HCT116 (cell line): ENCODE results near the gene LUZP2. TPM values are rescaled to one million over a fixed set of nuclear protein-coding genes. Genes with fewer than 3 reads are reported as not detected.

ENCODE experiments used
- ATAC-seq: fragments of 200-7000 bp; cut with Tn5 transposase; 2 replicates; pipeline ENCODE4 v1.9.1; 2020; ENCODE audit warnings: mild to moderate bottlenecking, moderate library complexity
- BruUV-seq: library from RNA; stranded (reverse); fragments of 400-500 nt; replicated peaks from 2 replicates; lab custom pipeline; 2021; lab: Mats Ljungman, UMichigan
- CTCF ChIA-PET: fragments of 300-600 bp; sonication (Branson Sonifier 250); formaldehyde crosslinking; loops from one replicate; lab custom pipeline; 2021; ENCODE audit warnings: antibody characterized with exemption; lab: Charles Lee
- POLR2A ChIA-PET: fragments of 300-600, 350-600 bp; sonication (Branson Sonifier 250); formaldehyde crosslinking; loops from one replicate; lab custom pipeline; 2021; ENCODE audit warnings: antibody characterized with exemption; lab: Charles Lee
- RAD21 ChIA-PET, 2 experiments: fragments of 300-600 bp; sonication (Branson Sonifier 250); formaldehyde crosslinking; loops; one replicate each; lab custom pipeline; 2023; ENCODE audit warnings: low total read pairs in 2 of 2; ENCODE audit not compliant: uncharacterized antibody in 2 of 2, unreplicated experiment in 2 of 2, low non-redundant PET in 1 of 2; lab: Charles Lee
- DNase-seq: peaks from one replicate; pipeline ENCODE4 v3.0.0-alpha.2; 2010; ENCODE audit warnings: low read depth, low spot score
- H2AFZ ChIP-seq: fragments of 200-600 bp; shearing (Covaris generic), sonication (generic); 2 replicates; pipeline ENCODE4 v1.6.1; 2017; ENCODE audit warnings: low read depth, mixed run types, mixed read lengths, antibody characterized with exemption, low read length; ENCODE audit not compliant: poor library complexity, severe bottlenecking
- H3K27ac ChIP-seq: 2 replicates; pipeline ENCODE4 v1.5.1; 2012; ENCODE audit warnings: low read depth, low read length
- H3K27me3 ChIP-seq: fragments of 200-600 bp; sonication (generic); 2 replicates; pipeline ENCODE4 v1.6.1; 2016; ENCODE audit warnings: mixed run types, low read length, mixed read lengths; ENCODE audit not compliant: insufficient read depth
- H3K36me3 ChIP-seq, 2 experiments: fragments of 200-500 bp in 1 of 2; fragments of 200-600 bp in 1 of 2; sonication (Bioruptor generic) in 1 of 2; sonication (generic) in 1 of 2; 2 replicates each; pipeline versions ENCODE4 v1.5.1 to v1.6.1; 2014 to 2016; ENCODE audit warnings: low read length in 2 of 2, inconsistent platforms in 1 of 2, mixed read lengths in 1 of 2, mixed run types in 1 of 2; ENCODE audit not compliant: insufficient read depth in 2 of 2, control insufficient read depth in 1 of 2
- H3K4me1 ChIP-seq, 2 experiments: fragments of 200-600 bp in 1 of 2; sonication (generic) in 1 of 2; 2 replicates each; pipeline versions ENCODE4 v1.5.1 to v1.6.1; 2012 to 2017; ENCODE audit warnings: low read length in 2 of 2, inconsistent platforms in 1 of 2, mild to moderate bottlenecking in 1 of 2, mixed read lengths in 1 of 2, mixed run types in 1 of 2, moderate library complexity in 1 of 2; ENCODE audit not compliant: insufficient read depth in 2 of 2, control insufficient read depth in 1 of 2
- H3K4me2 ChIP-seq: fragments of 200-600 bp; sonication (generic); 2 replicates; pipeline ENCODE4 v1.6.1; 2017; ENCODE audit warnings: mixed run types, low read length, mixed read lengths
- H3K4me3 ChIP-seq, 2 experiments: fragments of 200-600 bp in 1 of 2; sonication (generic) in 1 of 2; replicated peaks in 1 of 2; 2 replicates each; pipeline ENCODE4 v1.5.1; 2011 to 2016; ENCODE audit warnings: low read length in 2 of 2, control low read depth in 1 of 2, low read depth in 1 of 2, mild to moderate bottlenecking in 1 of 2, mixed read lengths in 1 of 2, mixed run types in 1 of 2
- H3K79me2 ChIP-seq: fragments of 200-600 bp; sonication (generic); 2 replicates; pipeline ENCODE4 v1.6.1; 2017; ENCODE audit warnings: mild to moderate bottlenecking, mixed run types, low read length, moderate library complexity, mixed read lengths; ENCODE audit not compliant: insufficient read depth
- H3K9ac ChIP-seq: fragments of 200-600 bp; sonication (generic); 2 replicates; pipeline ENCODE4 v1.6.1; 2016; ENCODE audit warnings: low read length, mixed read lengths
- H3K9me2 ChIP-seq: fragments of 200-600 bp; sonication (generic), shearing (Covaris generic); 2 replicates; pipeline ENCODE4 v1.6.1; 2017; ENCODE audit warnings: mixed run types, mild to moderate bottlenecking, moderate library complexity; ENCODE audit not compliant: insufficient read depth
- H3K9me3 ChIP-seq, 2 experiments: fragments of 200-500 bp in 1 of 2; fragments of 200-600 bp in 1 of 2; sonication (Bioruptor generic) in 1 of 2; sonication (generic) in 1 of 2; 2 replicates each; pipeline ENCODE4 v1.6.1; 2014 to 2017; ENCODE audit warnings: low read length in 2 of 2, mixed read lengths in 2 of 2, inconsistent platforms in 1 of 2, low read depth in 1 of 2, mild to moderate bottlenecking in 1 of 2, mixed run types in 1 of 2, moderate library complexity in 1 of 2; ENCODE audit not compliant: control insufficient read depth in 1 of 2, insufficient read depth in 1 of 2
- H4K20me1 ChIP-seq: fragments of 200-600 bp; sonication (generic), shearing (Covaris generic); 2 replicates; pipeline ENCODE4 v1.6.1; 2017; ENCODE audit warnings: mixed run types, mild to moderate bottlenecking, moderate library complexity; ENCODE audit not compliant: insufficient read depth
- ATF3 ChIP-seq: IDR thresholded peaks from 2 replicates; pipeline ENCODE4 v1.6.1; 2012
- CBX3 ChIP-seq: IDR thresholded peaks from 2 replicates; pipeline ENCODE4 v1.6.1; 2012; ENCODE audit warnings: low read depth
- ELF1 ChIP-seq: IDR thresholded peaks from 2 replicates; pipeline ENCODE4 v1.6.1; 2012; ENCODE audit warnings: low read depth, borderline replicate concordance
- EZH2 ChIP-seq: fragments of 200-600 bp; sonication (generic); IDR thresholded peaks from 2 replicates; pipeline ENCODE4 v1.6.1; 2017; ENCODE audit warnings: antibody characterized with exemption, mixed run types
- EZH2phosphoT487 ChIP-seq: fragments of 200-600 bp; IDR thresholded peaks from 2 replicates; pipeline ENCODE4 v1.6.1; 2018; ENCODE audit warnings: antibody characterized with exemption, borderline replicate concordance
- FOSL1 ChIP-seq: IDR thresholded peaks from 2 replicates; pipeline ENCODE4 v1.6.1; 2012; ENCODE audit warnings: low read depth
- MAX ChIP-seq: IDR thresholded peaks from 2 replicates; pipeline ENCODE4 v1.6.1; 2012
- POLR2A ChIP-seq: IDR thresholded peaks from 2 replicates; pipeline ENCODE4 v1.7.0; 2011; ENCODE audit warnings: borderline replicate concordance; ENCODE audit not compliant: insufficient read depth, insufficient read length; ENCODE audit errors: extremely low read depth
- POLR2AphosphoS5 ChIP-seq: IDR thresholded peaks from 2 replicates; pipeline ENCODE4 v1.6.1; 2011; ENCODE audit warnings: mild to moderate bottlenecking, low read depth, low read length, moderate library complexity
- REST ChIP-seq: IDR thresholded peaks from 2 replicates; pipeline ENCODE4 v1.6.1; 2012; ENCODE audit warnings: low read depth
- SP1 ChIP-seq: IDR thresholded peaks from 2 replicates; pipeline ENCODE4 v1.6.1; 2012; ENCODE audit warnings: low read depth
- SRF ChIP-seq: IDR thresholded peaks from 2 replicates; pipeline ENCODE4 v1.6.1; 2012; ENCODE audit warnings: low read depth
- TCF7L2 ChIP-seq: IDR thresholded peaks from 2 replicates; pipeline ENCODE4 v1.7.0; 2011; ENCODE audit warnings: borderline replicate concordance, inconsistent platforms; ENCODE audit not compliant: insufficient read depth, insufficient read length; ENCODE audit errors: extremely low read depth
- YY1 ChIP-seq: IDR thresholded peaks from 2 replicates; pipeline ENCODE4 v1.6.1; 2011; ENCODE audit warnings: low read length, low read depth, moderate library complexity, mild to moderate bottlenecking; ENCODE audit not compliant: insufficient replicate concordance; ENCODE audit errors: extremely low read depth
- ZBTB33 ChIP-seq: IDR thresholded peaks from 2 replicates; pipeline ENCODE4 v1.6.1; 2011; ENCODE audit warnings: mild to moderate bottlenecking, low read length, moderate library complexity; ENCODE audit not compliant: insufficient replicate concordance; ENCODE audit errors: extremely low read depth
- ZFX ChIP-seq: fragments of 450-650 bp; IDR thresholded peaks from 2 replicates; pipeline ENCODE4 v1.6.1; 2017
- ZNF274 ChIP-seq: fragments of 200-500 bp; sonication (Bioruptor generic); IDR thresholded peaks from 2 replicates; pipeline ENCODE4 v1.6.1; 2014; ENCODE audit warnings: mild to moderate bottlenecking, low read depth, low read length, inconsistent platforms
- intact Hi-C: fragments of 100-400 bp; cut with micrococcal nuclease; formaldehyde crosslinking; loops from 2 replicates; pipeline ENCODE4 v1.10.0; 2022
- total RNA-seq: library from RNA; stranded (reverse); gene quantifications from one replicate; pipeline ENCODE4 v1.2.1, GENCODE V29; 2021; ENCODE audit not compliant: unreplicated experiment

The LUZP2 gene
- total RNA-seq, 1 experiment from 2014 or later = not detected

- POLR2A ChIA-PET = no interaction called here
- DNase-seq = no peak
- Histone ChIP-seq H3K9me2 (no peaks in the 10 kb centered on the region), H3K27me3 (no peaks in the 10 kb centered on the region), H3K9me3 (peaks cover 15 to 17% of the 10 kb centered on the region in 2 experiments; a peak in 2 of 4 replicates), H3K4me3 (no peak overlapping the region), H3K79me2 (no peaks in the 10 kb centered on the region), H2AFZ (no peak overlapping the region), H3K36me3 (no peaks in the 10 kb centered on the region), H3K4me1 (no peaks in the 10 kb centered on the region), H3K27ac (no peak overlapping the region), H4K20me1 (no peaks in the 10 kb centered on the region), H3K9ac (no peak overlapping the region), H3K4me2 (no peak overlapping the region)
- intact Hi-C loops = no loop called here
- no peak for ATAC-seq
- TF ChIP-seq YY1 = no peak
- no peak for TF ChIP-seq MAX
- TF ChIP-seq ATF3 = no peak
- no peak for TF ChIP-seq SRF
- TF ChIP-seq SP1 = no peak
- no peak for TF ChIP-seq ZNF274
- no peak for TF ChIP-seq ELF1
- no peak for TF ChIP-seq ZFX
- no peak for TF ChIP-seq EZH2phosphoT487
- no peak for TF ChIP-seq TCF7L2
- no peak for TF ChIP-seq CBX3
- no peak for TF ChIP-seq FOSL1
- TF ChIP-seq EZH2 = no peak
- TF ChIP-seq POLR2A = no peak
- CTCF ChIA-PET = no interaction called here
- RAD21 ChIA-PET = no interaction called here
- no TSS peak for BruUV-seq
These were observed 978 bp downstream of the LUZP2 start for GRCh38 chr11:24497831-24498230.

- Histone ChIP-seq H3K9ac (no peak overlapping the region), H2AFZ (no peak overlapping the region), H4K20me1 (no peaks in the 10 kb centered on the region), H3K9me2 (no peaks in the 10 kb centered on the region), H3K9me3 (peaks cover 8 to 22% of the 10 kb centered on the region in 2 experiments; a peak in 2 of 4 replicates), H3K27ac (no peak overlapping the region), H3K4me2 (no peak overlapping the region), H3K4me3 (no peak overlapping the region), H3K79me2 (no peaks in the 10 kb centered on the region), H3K36me3 (no peaks in the 10 kb centered on the region), H3K4me1 (no peaks in the 10 kb centered on the region), H3K27me3 (no peaks in the 10 kb centered on the region)
- DNase-seq = no peak
- ChIA-PET RAD21 (no interaction called here), POLR2A (no interaction called here), CTCF (no interaction called here)
- BruUV-seq = no TSS peak
- no peak for ATAC-seq
- intact Hi-C loops = no loop called here
- TF ChIP-seq ELF1 (no peak), REST (no peak), ATF3 (no peak), POLR2AphosphoS5 (no peak), ZBTB33 (no peak)
These were observed 5.6 kb downstream of the LUZP2 start for GRCh38 chr11:24502425-24502824.
